HG03280 (cell line): Measurements from ENCODE around the gene UBE3C.

Experiments used
- ATAC-seq: cut with Tn5 transposase; IDR thresholded peaks from one replicate; pipeline ENCODE4 v1.9.1; 2021; ENCODE audit warnings: mild to moderate bottlenecking, moderate library complexity; ENCODE audit not compliant: unreplicated experiment

The UBE3C gene

DNA sequence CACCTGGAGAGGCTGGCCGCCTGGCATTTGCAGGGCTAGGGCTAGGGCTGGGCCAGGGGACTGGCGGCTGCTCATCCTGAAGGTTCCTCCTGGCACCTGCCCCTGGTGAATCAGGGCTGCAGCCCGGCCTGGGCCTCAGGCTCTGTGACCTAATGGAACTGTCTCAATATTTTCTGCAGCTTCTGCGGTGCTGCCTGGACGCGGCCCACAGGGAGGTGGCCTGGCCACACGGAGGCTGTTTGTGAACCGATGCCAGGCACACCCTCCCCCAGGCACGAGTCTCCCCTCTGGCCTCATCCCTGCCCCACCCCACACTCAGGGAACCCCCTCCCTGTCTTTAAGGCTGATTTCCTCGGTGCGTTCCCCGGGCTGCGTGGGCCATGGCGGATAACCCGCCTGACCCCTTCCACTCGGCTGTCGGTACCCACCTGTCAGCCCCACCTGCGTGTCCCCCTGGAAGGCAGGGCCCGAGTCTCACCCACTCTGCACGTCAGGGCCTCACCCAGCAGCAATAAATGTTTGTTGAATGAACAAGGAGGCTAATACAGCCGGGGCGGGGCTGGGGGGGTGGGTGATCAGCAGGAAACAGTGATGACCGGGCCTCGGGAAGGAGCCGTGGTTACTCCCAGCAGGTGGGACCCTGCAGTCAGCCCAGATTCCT, 143.5 kb downstream of the UBE3C start:
- no peak for ATAC-seq

DNA sequence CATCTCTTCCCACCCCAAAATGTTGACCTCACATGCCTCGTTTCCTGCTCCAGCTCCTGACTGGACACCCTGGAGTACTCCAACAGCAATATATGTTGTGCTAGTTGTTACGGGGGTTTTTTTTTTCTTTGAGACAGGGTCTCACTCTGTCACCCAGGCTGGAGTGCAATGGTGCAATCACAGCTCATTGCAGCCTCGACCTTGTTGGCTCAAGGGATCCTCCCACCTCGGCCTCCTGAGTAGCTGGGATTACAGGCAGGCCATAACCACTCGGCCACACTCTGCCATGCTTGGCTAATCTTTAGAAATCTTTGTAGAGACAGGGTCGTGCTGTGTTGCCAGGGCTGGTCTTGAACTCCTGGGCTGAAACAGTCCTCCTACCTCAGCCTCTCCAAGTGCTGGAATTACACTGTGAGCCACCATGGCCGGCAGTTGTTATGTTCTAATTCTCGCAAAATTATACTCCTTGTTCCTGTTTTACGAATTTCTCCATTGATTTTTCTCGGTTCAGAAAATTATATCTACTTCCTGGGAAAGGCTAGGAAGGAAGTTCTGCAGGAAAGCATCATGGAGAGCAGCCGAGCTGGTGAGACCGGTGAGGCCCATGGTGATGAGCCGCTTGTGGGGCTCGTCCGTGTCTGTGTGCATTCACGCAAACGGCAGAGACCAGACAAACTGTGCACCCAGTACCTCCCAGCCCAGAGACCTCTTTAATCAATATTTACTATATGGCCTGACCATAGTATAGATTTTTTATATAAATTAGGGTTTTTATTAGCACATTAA, 145.7 kb downstream of the UBE3C start:
- ATAC-seq, result no peak

DNA sequence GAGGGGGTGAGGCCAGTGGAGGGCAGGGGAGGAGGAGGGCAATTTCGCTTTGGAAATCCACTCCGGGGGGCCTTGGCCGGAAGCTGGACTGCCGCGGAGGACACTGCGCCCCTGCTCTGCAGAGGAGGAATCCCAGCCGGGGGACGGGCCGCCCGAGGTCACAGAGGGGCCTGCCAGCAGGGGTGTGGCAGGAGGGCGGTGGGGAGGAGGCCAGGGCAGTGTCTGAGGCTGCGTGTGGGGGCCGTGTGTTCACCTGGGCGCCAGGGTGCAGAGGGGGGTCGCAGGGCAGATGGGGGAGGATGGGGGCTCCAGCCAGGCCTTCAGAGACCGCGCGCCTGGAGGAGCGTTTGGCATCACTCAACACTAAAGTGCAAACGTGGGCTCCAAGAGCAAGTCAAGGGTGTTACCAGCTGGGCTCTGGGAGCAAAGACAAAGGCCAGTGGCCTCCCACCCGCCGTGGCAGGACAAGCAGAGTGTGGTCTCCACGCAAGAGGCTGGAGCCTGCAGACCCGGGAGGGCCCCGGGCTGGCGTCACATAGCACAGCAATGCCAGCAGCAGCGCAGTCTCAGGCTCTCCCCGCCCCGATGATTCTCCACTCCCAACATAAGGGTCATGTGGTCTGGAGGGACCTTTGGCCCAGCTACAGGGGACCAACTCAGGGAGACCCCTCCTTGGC, 152.8 kb downstream of the UBE3C start:
- no peak for ATAC-seq

DNA sequence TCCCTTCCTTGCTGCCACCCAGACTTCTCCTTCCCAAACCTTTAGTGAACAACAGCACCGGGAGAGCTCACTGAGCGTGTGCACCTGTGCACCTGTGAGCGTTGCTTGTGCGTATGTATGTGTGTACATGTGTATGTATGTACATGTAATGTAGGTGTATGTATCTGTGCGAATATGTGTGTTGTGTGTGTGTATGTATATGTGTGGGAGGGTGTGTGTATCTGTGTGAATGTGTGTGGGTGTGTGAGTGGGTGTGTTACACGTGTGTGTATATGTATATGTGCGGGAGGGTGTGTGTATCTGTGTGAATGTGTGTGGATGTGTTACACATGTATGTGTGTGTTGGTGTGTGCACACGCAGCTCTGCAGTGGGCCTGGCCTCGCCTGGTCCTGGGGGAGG, 153.5 kb downstream of the UBE3C start:
- ATAC-seq, result no peak

DNA sequence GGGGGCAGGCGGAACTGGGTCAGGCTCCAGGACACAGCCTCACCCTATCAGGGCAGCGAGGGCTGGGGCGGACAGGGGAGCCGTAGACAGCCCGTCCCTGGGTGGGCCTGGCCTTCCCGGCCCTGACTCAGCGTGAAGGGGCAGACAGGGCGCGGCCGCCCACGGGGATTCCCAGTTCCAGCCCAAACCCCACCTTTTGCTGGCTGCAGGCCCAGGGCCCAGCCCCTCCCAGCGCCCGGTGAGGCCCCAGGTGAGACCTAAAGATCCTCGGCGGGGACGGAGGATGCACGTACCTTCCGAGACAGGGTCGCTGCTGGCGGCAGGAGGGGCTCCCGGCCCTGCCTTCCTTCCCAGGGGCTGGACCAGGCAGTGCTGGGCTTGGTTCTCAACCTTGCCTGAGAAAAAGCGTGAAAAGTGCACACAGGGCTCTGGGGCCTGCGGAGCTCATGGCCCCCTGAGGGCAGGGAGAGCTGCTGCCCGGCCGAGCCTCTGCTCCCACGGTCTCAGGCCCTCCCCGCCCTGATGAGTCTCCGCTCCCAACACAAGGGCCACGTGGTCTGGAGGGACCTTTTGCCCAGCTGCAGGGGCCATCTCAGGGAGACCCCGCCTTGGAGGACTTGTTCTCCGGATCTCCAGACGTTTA, 154.2 kb downstream of the UBE3C start:
- ATAC-seq, result no peak

DNA sequence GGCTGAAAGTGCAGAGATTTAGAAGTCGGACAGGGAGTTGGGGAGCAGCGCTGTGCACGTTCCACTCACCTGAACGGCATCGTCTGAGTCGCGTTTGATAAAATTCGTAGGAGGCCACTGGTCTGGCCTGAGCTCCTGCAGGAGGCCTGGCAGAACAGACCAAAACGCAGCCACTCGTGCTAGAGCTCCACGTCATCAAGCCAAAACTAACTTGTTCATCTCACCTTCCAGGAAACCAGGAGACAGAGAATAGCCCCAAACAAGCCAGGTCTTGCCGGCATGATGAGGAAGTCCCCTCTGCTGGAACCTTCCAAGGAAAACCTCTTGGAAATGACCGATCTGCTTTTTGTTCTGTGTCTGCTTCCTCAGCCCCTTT, 154.7 kb downstream of the UBE3C start:
- no peak for ATAC-seq

DNA sequence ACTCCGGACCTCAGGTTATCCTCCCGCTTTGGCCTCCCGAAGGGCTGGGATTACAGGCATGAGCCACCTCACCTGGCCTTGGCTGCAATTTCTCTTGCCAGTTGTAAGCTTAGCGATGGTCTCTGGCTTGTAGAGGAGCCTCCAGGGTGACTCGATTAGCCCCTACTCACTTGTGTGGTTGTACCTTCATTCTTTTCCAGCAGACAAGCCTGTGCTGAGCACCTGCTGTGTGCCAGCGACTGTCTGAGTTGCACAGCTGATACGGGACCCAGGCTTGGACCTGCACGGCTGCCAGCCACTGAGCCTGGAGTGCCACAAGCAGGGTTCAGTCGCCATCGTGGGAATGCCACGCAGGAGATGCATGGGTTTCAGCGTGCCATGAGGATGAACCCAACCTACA, 156.0 kb downstream of the UBE3C start:
- no peak for ATAC-seq

DNA sequence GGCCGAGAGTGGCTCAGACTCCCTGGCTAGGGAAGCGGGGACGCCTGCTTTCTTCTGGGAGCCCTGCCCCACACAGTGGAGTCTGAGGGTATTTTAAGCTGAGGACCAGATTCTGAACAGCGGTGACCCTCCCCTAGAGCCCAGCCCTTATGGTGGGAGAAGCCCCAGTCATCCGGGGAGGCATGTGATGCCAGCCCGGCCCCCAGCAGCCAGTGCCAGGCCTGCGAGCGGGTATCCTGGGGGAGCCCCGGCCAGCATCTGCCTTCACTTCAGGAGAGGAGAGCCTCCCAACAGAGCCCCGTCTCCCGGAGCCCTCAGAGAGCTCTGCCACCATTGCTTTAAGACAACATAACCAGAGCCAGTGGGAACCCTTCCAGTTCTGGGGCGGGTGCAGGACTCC, 156.6 kb downstream of the UBE3C start:
- ATAC-seq, result no peak

DNA sequence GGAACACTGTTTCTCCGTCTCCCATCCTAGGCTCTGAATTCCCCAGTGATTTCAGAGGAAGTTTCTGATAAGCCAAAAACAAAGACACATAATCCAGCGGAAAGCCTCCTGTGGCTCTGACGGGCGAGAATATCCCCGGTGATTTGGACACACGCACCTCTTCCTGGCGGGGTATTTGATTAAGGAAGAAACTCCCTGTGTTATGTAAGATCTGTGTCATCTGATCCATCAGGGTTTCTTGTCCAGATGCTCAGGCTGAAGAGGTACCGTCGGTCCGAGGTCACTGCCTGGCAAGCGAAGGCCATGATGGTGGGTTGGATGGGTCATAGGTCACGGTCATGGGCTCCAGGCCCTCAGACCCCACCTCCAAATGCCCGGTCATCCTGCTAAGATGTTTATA, 158.5 kb downstream of the UBE3C start:
- ATAC-seq, result no peak

DNA sequence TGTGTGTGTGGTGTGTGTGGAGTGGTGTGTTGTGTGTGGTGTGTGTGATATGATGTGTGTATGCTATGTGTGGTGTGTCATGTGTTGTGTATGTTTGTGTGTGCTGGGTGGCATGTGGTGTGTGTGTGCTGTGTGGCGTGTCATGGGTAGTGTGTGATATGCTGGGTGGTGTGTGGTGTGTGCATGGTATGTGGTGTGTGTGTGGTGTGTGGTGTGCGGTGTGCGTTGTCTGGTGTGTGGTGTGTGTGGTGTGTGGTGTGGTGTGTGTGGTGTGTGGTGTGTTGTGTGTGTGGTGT, 160.5 kb downstream of the UBE3C start:
- ATAC-seq, result no peak

DNA sequence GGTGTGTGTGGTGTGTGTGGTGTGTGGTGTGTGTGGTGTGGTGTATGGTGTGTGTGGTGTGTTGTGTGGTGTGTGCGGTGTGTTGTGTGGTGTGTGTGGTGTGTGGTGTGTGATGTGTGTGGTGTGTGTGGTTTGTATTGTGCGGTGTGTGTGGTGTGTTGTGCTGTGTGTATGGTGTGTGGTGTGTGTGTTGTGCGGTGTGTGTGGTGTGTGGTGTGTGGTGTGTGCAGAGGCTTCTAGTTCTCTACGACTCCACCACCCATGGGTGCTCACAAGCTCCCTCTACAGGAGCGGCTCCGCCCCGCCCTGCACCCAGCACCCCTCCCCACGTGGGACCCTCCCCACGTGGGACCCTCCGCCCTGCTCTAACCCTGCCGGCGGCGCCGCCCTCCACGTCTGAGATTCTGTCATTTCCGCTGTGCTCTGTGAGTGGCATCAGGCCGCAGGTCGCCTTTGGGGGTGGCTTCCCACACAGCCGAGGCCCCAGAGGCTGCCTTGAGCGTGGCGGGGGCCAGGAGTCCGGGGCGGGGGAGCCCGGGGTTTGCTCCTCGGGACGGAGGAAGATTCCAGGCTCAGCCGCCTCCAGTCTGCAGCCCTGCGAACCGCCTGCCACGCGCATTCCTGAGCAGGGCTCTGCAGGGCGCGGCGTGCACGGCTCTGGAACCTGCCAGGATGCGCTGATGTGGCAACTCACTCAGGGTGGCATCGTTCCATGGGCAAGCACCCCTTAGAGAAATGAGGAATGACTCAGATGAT, 161.1 kb downstream of the UBE3C start:
- ATAC-seq, result no peak

DNA sequence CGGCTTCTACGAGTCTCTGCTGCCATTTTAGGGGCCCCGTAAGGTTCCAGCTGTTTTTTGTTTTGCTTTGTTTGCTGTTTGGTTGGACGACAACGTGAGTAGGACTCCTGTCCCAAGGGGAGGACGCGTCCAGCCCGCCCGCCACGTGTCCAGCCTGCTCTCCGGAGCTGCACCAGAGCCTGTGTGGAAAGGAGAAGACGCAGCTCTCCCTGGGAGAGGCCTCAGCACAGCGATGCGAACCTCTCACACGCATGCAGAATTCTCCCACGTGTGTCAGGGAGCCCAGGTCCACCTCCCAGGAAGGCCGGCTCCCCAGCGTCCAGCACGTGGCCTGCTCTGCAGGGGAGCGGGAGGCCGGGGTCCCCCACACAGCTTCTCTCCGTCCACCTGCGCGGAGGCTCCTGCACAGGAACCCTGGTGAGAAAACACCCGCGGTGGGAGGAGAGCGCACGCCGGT, 161.7 kb downstream of the UBE3C start:
- ATAC-seq, result no peak

DNA sequence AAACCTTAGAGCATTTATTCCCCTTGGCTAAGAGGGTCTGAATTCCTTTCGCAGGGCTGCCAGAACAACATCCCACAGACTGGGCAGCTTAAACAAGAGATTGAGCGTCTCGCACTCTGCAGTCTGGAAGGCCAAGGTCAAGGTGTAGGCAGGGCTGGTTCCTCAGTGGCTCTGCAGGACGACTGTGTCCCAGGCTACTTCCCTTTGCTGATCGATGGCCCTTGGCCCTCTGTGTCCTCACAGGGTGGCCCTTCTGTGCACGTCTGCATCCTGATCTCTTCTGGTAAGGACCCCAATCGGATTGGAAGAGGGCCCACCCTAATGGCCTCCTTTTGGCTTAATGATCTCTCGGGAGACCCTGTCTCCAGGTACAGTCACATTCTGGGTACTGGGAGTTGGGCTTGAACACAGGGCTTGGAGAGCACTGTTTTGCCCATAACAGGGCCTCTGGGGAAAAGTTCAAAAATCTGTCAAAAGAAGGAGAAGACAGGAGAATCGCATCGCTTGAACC, 162.9 kb downstream of the UBE3C start:
- no peak for ATAC-seq

DNA sequence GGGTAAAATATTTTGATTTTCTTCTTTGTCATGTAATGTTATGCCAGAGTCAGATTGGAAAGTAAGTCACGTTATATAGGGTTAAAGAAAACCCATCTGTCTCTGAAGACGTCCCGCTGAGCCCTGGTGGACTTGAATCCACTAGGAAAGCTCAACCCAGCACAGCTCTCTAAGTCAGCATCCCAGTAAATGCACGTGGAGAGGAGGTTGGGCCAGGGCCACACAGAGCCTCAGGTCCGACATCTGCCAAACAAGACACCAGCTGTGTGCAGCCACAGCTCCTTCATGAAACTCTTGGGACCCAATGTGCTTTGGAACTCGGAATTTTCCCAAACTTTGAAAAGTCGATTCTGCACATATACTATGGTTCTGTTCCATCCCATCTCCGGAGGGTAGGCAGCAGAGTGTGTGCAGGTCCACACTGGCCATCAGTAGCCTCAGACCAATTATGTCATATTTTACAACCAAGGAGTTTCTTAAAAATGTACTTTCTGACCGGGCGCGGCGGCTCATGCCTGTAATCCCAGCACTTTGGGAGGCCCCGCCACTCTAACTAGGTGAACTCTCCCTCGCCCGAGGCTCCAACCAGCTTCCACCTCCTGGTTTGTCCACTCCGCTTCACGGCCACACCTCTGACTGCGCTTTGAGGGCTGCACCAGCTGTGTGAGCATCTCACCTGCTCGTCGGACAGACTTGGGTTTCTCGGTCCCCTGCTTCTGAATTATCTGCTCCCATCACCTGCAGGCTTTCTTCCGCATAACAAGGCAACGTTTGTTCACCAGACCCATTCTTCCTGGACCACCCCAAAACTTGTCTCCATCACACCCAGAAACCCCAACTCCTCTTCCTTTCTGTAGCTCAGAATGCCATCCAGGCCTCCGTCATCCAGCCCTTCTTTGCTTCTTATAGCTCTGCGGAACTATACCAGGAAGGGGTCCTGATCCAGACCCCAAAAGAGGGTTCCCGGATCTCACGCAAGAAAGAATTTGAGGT, 168.4 kb downstream of the UBE3C start:
- ATAC-seq, result no peak

DNA sequence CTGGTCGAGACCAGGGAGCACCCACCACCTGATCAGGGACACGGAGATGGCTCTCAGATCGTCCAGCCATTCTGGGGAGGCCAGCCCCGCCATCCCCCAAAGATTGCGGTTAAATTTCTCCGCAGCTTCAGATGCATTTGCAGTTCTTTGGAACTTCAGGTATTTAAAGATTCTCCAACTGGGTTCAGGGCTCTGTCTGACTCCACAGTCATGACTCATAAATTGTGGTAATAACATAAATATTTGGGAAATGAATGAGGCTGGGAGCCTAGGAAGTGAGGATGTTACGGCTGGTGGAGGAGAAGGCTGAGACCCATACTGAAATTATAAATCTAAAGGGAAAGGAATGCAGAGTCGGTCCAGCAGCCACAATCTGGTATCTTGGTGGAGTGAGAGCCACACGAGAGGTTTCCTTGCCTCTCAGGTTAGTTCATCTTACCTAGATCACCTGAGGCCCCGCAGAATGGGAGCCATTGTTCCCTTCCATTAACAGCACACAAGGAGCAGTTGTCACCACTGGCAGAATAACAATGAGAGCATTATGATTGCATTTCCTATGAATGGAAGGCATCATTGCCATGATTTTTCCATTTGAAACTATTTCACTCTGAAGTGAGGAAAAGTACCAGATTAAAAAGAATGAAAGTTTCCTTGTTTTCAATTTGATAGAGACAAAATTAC, 171.4 kb downstream of the UBE3C start:
- ATAC-seq, result no peak

DNA sequence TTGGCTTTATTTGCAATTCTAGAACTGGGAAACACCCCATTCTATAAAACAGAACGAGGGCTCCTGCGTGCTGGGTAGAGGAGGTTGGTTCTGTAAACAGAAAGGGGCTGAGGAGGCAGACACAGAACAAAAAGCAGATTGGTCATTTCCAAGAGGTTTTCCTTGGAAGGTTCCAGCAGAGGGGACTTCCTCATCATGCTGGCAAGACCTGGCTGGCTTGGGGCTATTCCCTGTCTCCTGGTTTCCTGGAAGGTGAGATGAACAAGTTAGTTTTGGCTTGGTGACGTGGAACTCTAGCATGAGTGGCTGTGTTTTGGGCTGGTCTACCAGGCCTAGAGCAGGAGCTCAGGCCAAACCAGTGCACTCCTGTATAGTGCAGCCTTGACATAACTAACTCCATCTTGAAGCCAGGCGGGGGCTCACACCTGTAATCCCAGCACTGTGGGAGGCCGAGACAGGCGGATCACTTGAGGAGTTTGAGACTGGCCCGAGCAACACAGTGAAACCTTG, 172.0 kb downstream of the UBE3C start:
- ATAC-seq, result no peak

DNA sequence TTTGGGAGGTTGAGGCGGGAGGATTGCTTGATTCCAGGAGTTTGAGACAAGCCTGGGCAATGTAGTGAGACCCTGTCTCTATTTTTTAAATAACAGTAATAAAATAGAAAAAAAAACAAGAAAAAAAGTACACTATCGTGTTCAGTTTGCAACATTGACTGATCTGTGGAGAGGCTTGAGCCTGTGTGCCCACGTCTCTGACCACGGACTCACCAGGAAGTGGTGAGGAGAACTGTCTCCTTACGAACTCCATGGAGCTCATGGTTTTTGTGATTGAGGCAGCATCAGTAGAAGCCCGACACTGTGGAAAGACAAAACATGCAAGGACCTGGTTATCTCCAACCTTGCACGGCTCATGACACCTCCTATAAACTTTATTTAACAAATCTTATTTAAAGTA, 174.2 kb downstream of the UBE3C start:
- no peak for ATAC-seq

DNA sequence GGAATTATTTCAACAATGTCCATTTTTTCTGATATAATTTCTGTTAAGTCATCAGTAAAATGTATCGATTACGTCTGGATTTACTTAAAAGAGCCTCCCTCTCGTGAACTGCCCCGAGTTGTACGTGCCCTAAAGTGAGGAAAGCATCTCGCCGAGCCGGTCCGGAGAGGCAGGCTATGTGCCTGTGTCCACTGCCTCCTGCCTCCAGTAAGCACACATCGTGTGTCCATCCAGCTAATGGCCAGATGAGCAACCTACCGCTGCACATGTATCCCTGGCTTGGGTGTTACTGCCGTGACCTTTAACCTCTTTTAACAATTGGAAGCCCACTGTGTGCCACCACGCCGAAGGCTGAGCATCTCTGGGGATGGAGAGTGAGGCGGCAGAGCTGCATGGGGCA, 174.9 kb downstream of the UBE3C start:
- ATAC-seq, result no peak
